OCI-LY7 (cell line): ENCODE measurements around the gene NAGS. TPM values are rescaled to one million over a fixed set of nuclear protein-coding genes. Genes with fewer than 3 reads are reported as not detected.
"Not testable (repeated sequence)": the region's sequence is repeated elsewhere in the genome, so short reads cannot be mapped to it uniquely, and the experiment has no call there.

Experiments
- BruUV-seq: library from RNA; stranded (reverse); fragments of 400-500 nt; replicated peaks from 2 replicates; lab custom pipeline; 2021; lab: Mats Ljungman, UMichigan
- CTCF ChIA-PET: fragments of 300-600 bp; sonication (Branson Sonifier 250); formaldehyde crosslinking; loops from one replicate; lab custom pipeline; 2022; ENCODE audit warnings: antibody characterized with exemption; ENCODE audit not compliant: unreplicated experiment; lab: Charles Lee
- POLR2A ChIA-PET: fragments of 300-600 bp; sonication (Branson Sonifier 250); formaldehyde crosslinking; loops from one replicate; lab custom pipeline; 2022; ENCODE audit warnings: antibody characterized with exemption; lab: Charles Lee
- DNase-seq: peaks from one replicate; pipeline ENCODE4 v3.0.0-alpha.2; 2015; ENCODE audit warnings: low spot score
- H2AFZ ChIP-seq: fragments of 200-600 bp; sonication (generic), shearing (Covaris generic); 2 replicates; pipeline ENCODE4 v1.6.1; 2014; ENCODE audit warnings: mild to moderate bottlenecking, antibody characterized with exemption, low read length, moderate library complexity
- H3K27ac ChIP-seq: fragments of 200-600 bp; sonication (generic); 2 replicates; pipeline ENCODE4 v1.5.1; 2014; ENCODE audit warnings: mixed run types, low read depth, mild to moderate bottlenecking, moderate library complexity, low read length, inconsistent platforms; ENCODE audit not compliant: poor library complexity, severe bottlenecking
- H3K36me3 ChIP-seq: fragments of 200-600 bp; sonication (generic); 2 replicates; pipeline ENCODE4 v1.6.1; 2014; ENCODE audit warnings: mild to moderate bottlenecking, antibody characterized with exemption, low read length, moderate library complexity, mixed read lengths; ENCODE audit not compliant: insufficient read depth
- H3K4me1 ChIP-seq: fragments of 200-600 bp; sonication (generic); 2 replicates; pipeline ENCODE4 v1.5.1; 2014; ENCODE audit warnings: mild to moderate bottlenecking, low read length; ENCODE audit not compliant: insufficient read depth, poor library complexity, severe bottlenecking
- H3K4me2 ChIP-seq: fragments of 200-600 bp; sonication (generic); 2 replicates; pipeline ENCODE4 v1.6.1; 2014; ENCODE audit warnings: mild to moderate bottlenecking, low read length
- H3K4me3 ChIP-seq: fragments of 200-600 bp; sonication (generic); 2 replicates; pipeline ENCODE4 v1.5.1; 2014; ENCODE audit warnings: mild to moderate bottlenecking, low read depth, low read length; ENCODE audit not compliant: poor library complexity, severe bottlenecking
- H3K79me2 ChIP-seq: fragments of 200-600 bp; sonication (generic); 2 replicates; pipeline ENCODE4 v1.6.1; 2016; ENCODE audit warnings: low read depth, mild to moderate bottlenecking, low read length, moderate library complexity, mixed read lengths; ENCODE audit not compliant: insufficient read depth
- H3K9me2 ChIP-seq: fragments of 200-600 bp; sonication (generic); 2 replicates; pipeline ENCODE4 v1.6.1; 2016; ENCODE audit warnings: mild to moderate bottlenecking, low read length, mixed read lengths; ENCODE audit not compliant: insufficient read depth
- H3K9me3 ChIP-seq: fragments of 200-600 bp; sonication (generic); 2 replicates; pipeline ENCODE4 v1.6.1; 2014; ENCODE audit warnings: mild to moderate bottlenecking, mixed run types, low read length, mixed read lengths
- H4K20me1 ChIP-seq: fragments of 200-600 bp; sonication (generic); 2 replicates; pipeline ENCODE4 v1.6.1; 2014; ENCODE audit warnings: mild to moderate bottlenecking, antibody characterized with exemption, low read length, moderate library complexity, mixed read lengths; ENCODE audit not compliant: insufficient read depth
- CTCF ChIP-seq: fragments of 200-600 bp; sonication (generic); conservative IDR thresholded peaks from 2 replicates; pipeline ENCODE4 v1.5.1; 2014; ENCODE audit warnings: mild to moderate bottlenecking, antibody characterized with exemption, low read length, moderate library complexity, mixed read lengths
- EZH2phosphoT487 ChIP-seq: fragments of 200-600 bp; sonication (generic); IDR thresholded peaks from 2 replicates; pipeline ENCODE4 v1.6.1; 2018; ENCODE audit warnings: low read depth, borderline replicate concordance, mild to moderate bottlenecking, mixed run types, antibody characterized with exemption, low read length, moderate library complexity, mixed read lengths
- intact Hi-C: fragments of 100-400 bp; cut with micrococcal nuclease; formaldehyde crosslinking; loops from one replicate; pipeline ENCODE4 v1.10.0; 2022; ENCODE audit not compliant: unreplicated experiment
- total RNA-seq, 2 experiments: library from RNA; depleted of rRNA in 1 of 2; stranded (reverse); fragments of >200 nt in 1 of 2; shearing (Covaris generic) in 1 of 2; gene quantifications; 2 replicates each; pipeline ENCODE4 v1.2.3, GENCODE V29; 2014 to 2022

NAGS gene
- total RNA-seq, 2 experiments from 2014 or later, result 0.32 to 1.5 TPM

DNA sequence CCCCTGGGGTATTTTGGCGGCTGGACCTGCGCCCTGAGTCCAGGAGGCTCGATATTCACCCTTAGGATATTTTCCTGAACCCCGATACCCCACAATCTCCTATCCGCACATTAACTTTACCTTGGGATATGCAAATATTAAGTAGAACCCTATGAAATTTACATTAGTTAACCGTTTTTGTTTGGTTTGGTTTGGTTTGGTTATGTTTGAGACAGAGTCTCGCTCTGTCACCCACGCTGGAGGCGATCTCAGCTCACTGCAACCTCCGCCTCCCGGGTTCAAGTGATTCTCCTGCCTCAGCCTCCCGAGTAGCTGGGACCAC lies 9.3 kb upstream of the NAGS start:
- DNase-seq, result no peak
- ChIA-PET CTCF (interaction anchor here (0.5 kb wide), 1 partner anchor 57 kb away, joined by 3 read pairs; no protein-coding TSS in a partner anchor), POLR2A (no interaction called here)
- intact Hi-C loops, result loop anchor here (1.0 to 2.0 kb wide), 2 partner anchors 51 to 114 kb away; no protein-coding TSS in a partner anchor
- Histone ChIP-seq H2AFZ (no peak overlapping the region), H4K20me1 (no peaks in the 10 kb centered on the region), H3K36me3 (no peaks in the 10 kb centered on the region), H3K9me2 (no peaks in the 10 kb centered on the region), H3K4me2 (no peak overlapping the region), H3K79me2 (no peaks in the 10 kb centered on the region), H3K9me3 (no peaks in the 10 kb centered on the region), H3K4me1 (no peaks in the 10 kb centered on the region), H3K27ac (no peak overlapping the region), H3K4me3 (no peak overlapping the region)
- peak; percentile 15; the same call in 1 of the 2 replicates for TF ChIP-seq CTCF
- TF ChIP-seq EZH2phosphoT487, result no peak
- BruUV-seq, result no TSS peak

DNA sequence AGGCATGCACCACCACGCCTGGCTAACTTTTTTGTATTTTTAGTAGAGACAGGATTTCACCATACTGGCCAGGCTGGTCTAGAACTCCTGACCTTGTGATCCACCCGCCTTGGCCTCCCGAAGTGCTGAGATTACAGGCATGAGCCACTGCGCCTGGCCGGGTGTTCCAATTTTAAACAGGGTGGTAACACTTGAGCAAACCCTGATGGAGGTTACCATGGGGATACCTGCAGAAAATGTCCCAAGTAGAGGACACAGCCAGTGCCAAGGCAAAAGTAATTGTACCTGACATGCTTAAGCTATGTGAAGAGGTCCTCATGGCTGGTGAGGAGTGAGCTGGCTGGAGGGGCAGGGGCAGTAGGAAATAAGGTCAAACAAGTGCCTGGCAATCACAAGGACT lies 7.2 kb upstream of the NAGS start:
- CTCF ChIA-PET, H3K4me2 ChIP-seq, H3K9me2 ChIP-seq, H3K79me2 ChIP-seq, H3K4me1 ChIP-seq, intact Hi-C loops, H2AFZ ChIP-seq, H3K36me3 ChIP-seq, BruUV-seq, POLR2A ChIA-PET, DNase-seq, H3K4me3 ChIP-seq, H3K27ac ChIP-seq, H4K20me1 ChIP-seq, H3K9me3 ChIP-seq: not testable (repeated sequence)

GRCh38 chr17:43998552-43998951 lies 5.9 kb upstream of the NAGS start:
- BruUV-seq, result no TSS peak
- intact Hi-C loops, result no loop called here
- CTCF ChIA-PET, result no interaction called here

DNA sequence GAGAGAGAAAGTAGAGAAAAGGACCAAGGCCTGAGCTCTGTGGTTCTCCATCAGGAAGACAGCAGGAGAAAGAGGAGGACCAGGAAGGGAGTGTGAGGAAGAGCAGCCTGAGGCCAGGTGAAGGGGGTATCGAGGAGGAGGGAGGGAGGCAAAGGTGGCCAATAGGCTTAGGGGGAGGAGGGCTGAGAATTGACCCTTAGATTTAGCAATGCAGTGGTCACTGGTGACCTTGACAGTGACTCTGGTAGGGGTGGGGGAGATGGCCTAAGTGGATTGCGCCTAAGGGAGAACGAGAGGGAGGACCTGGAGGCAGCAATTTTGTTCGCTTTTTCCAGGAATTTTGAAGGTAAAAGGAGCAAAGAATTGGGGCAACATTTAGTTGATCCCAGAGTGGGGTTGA lies 5.4 kb upstream of the NAGS start:
- H4K20me1 ChIP-seq, result no peaks in the 10 kb centered on the region
- no peaks in the 10 kb centered on the region for H3K79me2 ChIP-seq
- no peak for DNase-seq
- H3K4me1 ChIP-seq, result no peaks in the 10 kb centered on the region
- no TSS peak for BruUV-seq
- no peak overlapping the region for H3K27ac ChIP-seq
- H3K9me2 ChIP-seq, result no peaks in the 10 kb centered on the region
- H3K36me3 ChIP-seq, result no peaks in the 10 kb centered on the region
- CTCF ChIA-PET, result no interaction called here
- intact Hi-C loops, result no loop called here
- TF ChIP-seq CTCF (no peak), EZH2phosphoT487 (no peak)
- no peak overlapping the region for H2AFZ ChIP-seq
- POLR2A ChIA-PET, result no interaction called here
- no peak overlapping the region for H3K4me2 ChIP-seq
- no peak overlapping the region for H3K4me3 ChIP-seq
- no peaks in the 10 kb centered on the region for H3K9me3 ChIP-seq

More at GRCh38 chr17:43998552-43998951, 5.9 kb upstream of the NAGS start:
- TF ChIP-seq EZH2phosphoT487, result no peak
- Histone ChIP-seq H3K9me2 (no peaks in the 10 kb centered on the region), H3K27ac (no peak overlapping the region), H4K20me1 (no peaks in the 10 kb centered on the region), H3K4me2 (no peak overlapping the region), H3K4me1 (no peaks in the 10 kb centered on the region), H3K36me3 (no peaks in the 10 kb centered on the region), H2AFZ (no peak overlapping the region), H3K9me3 (no peaks in the 10 kb centered on the region), H3K79me2 (no peaks in the 10 kb centered on the region), H3K4me3 (no peak overlapping the region)
- no peak for DNase-seq
- POLR2A ChIA-PET, result no interaction called here
